Cardiac muscle cell (in vitro differentiated cells and primary cell): Measurements from ENCODE around the gene CPA1. TPM values are rescaled to one million over a fixed set of nuclear protein-coding genes. Genes with fewer than 3 reads are reported as not detected.
A peak's percentile ranks its signal among the peaks of the same experiment; 100 is the strongest.

ENCODE experiments used
- DNase-seq, 2 donors: peaks; one replicate each; pipeline versions ENCODE4 v3.0.0 to v3.0.0-alpha.2; 2010 to 2017; ENCODE audit warnings: low read depth in 1 of 2, low spot score in 1 of 2
- H3K27ac ChIP-seq: fragments of 200-600 bp; sonication (generic); 2 replicates; pipeline ENCODE4 v1.5.1; 2016
- H3K27me3 ChIP-seq: fragments of 200-600 bp; sonication (generic); 2 replicates; pipeline ENCODE4 v1.6.0; 2016; ENCODE audit warnings: control low read depth
- H3K36me3 ChIP-seq: fragments of 200-600 bp; sonication (generic); 2 replicates; pipeline ENCODE4 v1.5.1; 2016; ENCODE audit warnings: control low read depth
- H3K4me1 ChIP-seq: fragments of 200-600 bp; sonication (generic); 2 replicates; pipeline ENCODE4 v1.8.1; 2017; ENCODE audit warnings: low read depth, mild to moderate bottlenecking, mixed run types
- H3K4me3 ChIP-seq: fragments of 200-600 bp; sonication (generic); 2 replicates; pipeline ENCODE4 v1.5.1; 2016; ENCODE audit warnings: mild to moderate bottlenecking
- H3K9me3 ChIP-seq: fragments of 200-600 bp; sonication (generic); 2 replicates; pipeline ENCODE4 v1.5.1; 2017; ENCODE audit warnings: low read depth, mild to moderate bottlenecking, control low read depth
- polyA plus RNA-seq: library from polyadenylated mRNA; unstranded; fragments of >200 nt; fragmentation: Nextera tagmentation; extraction: Ambion mirVana; gene quantifications from 2 replicates; pipeline ENCODE4 v1.2.1, GENCODE V29; 2016
- total RNA-seq: library from RNA; depleted of rRNA; stranded (reverse); fragments of >200 nt; gene quantifications from 2 replicates; pipeline ENCODE4 v1.2.3, GENCODE V29; 2016
- TF ChIP-seq, protein P1 (sequence below): IDR thresholded peaks from 2 replicates; pipeline ENCODE4 v1.5.1; 2012; ENCODE audit warnings: low read depth, mild to moderate bottlenecking, low read length

The CPA1 gene
- 3.3 and 4.3 TPM in 2 replicates for total RNA-seq
- 3.5 and 6.2 TPM in 2 replicates for polyA plus RNA-seq

DNA sequence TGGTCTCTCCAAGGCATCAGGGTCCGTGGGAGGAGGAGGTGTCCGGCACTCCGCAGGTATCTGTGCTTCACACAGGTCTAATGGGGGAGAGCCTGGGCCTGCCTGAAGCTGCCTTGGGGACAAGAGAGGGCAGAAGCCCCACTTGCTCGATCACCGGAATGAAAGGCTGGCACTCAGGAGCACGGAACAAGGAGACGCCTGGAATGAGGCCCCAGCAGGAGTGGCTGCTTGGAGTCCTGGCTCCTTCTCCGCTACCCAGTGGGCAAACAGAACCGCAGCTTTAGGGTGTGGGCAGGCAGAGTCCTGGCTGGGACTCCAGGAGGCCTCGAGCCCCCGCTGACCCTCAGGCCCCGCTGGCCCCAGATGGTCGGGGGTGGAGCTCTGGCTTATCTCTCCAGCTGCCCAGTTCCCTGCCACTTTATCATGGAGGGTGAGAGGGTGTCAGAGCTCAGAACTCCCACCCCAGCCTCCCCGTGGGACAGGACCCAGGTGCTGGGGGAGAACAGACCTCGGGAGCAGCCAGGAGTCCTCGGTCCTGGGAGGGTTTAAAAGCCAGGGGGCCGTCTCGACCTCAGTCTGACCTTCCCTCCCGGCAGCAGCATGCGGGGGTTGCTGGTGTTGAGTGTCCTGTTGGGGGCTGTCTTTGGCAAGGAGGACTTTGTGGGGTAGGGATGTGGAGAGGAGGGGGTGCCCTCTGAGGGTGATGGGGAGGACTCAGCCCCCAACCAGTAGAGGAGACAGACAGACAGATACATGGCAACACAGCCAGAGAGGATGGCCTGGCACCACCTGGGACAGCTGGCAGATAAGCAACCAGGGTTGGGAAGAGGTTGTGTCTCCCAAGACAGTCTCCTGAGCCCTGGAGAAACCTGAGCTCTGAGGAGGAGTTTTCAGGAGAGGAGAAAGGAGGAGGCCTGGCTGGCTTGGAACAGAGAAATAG lies at the start of gene CPA1:
CPA1 (plus strand) TSS at position 574 of the 940 bp plus-strand sequence; CDS start at position 601, 27 bp downstream.
- H3K36me3 ChIP-seq, result no peaks in the 10 kb centered on the region
- no peak within 1 kb of the TSS for H3K4me3 ChIP-seq
- H3K9me3 ChIP-seq, result no peaks in the 10 kb centered on the region
- H3K27ac ChIP-seq, result peak within 1 kb of the TSS; percentile 90
- peak; percentile 47 to 53 for DNase-seq
- peaks cover 15% of the 10 kb centered on the region for H3K4me1 ChIP-seq
- TF ChIP-seq, protein P1, sequence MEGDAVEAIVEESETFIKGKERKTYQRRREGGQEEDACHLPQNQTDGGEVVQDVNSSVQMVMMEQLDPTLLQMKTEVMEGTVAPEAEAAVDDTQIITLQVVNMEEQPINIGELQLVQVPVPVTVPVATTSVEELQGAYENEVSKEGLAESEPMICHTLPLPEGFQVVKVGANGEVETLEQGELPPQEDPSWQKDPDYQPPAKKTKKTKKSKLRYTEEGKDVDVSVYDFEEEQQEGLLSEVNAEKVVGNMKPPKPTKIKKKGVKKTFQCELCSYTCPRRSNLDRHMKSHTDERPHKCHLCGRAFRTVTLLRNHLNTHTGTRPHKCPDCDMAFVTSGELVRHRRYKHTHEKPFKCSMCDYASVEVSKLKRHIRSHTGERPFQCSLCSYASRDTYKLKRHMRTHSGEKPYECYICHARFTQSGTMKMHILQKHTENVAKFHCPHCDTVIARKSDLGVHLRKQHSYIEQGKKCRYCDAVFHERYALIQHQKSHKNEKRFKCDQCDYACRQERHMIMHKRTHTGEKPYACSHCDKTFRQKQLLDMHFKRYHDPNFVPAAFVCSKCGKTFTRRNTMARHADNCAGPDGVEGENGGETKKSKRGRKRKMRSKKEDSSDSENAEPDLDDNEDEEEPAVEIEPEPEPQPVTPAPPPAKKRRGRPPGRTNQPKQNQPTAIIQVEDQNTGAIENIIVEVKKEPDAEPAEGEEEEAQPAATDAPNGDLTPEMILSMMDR, result no peak
- H3K27me3 ChIP-seq, result no peaks in the 10 kb centered on the region

DNA sequence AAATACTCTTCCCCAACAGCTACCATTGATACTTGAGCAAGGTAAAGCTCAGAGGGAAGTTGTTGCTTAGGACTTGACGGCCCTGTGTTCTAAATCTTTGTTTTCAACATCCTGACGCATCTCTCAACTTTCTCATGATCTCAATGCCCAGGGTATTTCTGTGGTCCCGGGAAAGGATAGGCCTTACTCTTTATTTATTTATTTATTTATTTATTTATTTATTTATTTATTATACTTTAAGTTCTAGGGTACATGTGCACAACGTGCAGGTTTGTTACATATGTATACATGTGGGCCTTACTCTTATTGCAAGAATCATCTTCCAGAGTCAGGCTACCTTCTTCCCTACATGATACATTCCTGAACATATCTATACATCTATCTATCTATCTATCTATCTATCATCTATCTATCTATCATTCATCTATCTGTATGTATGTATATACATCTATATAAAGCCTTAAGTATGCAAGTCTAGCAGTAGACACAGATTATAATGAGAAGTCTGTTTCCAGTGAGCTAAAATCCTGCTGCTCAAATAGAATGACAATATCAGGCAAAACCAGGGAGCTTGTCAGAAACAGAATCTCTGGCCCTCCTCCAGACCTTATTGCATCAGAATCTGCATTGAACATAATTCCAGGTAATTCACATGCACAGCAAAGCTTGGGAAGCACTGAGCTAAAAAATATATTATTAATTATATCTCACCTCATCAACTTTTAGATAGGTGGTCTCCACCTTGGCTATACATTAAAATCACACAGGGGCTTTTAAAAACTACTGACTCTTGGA lies 47.8 kb upstream of the CPA1 start:
- TF ChIP-seq, protein P1, result no peak
- DNase-seq, result no peak
- H3K4me1 ChIP-seq, result no peaks in the 10 kb centered on the region
- H3K36me3 ChIP-seq, result no peaks in the 10 kb centered on the region
- no peak overlapping the region for H3K27ac ChIP-seq
- H3K27me3 ChIP-seq, result no peaks in the 10 kb centered on the region
- H3K9me3 ChIP-seq, result no peaks in the 10 kb centered on the region
- no peak overlapping the region for H3K4me3 ChIP-seq

DNA sequence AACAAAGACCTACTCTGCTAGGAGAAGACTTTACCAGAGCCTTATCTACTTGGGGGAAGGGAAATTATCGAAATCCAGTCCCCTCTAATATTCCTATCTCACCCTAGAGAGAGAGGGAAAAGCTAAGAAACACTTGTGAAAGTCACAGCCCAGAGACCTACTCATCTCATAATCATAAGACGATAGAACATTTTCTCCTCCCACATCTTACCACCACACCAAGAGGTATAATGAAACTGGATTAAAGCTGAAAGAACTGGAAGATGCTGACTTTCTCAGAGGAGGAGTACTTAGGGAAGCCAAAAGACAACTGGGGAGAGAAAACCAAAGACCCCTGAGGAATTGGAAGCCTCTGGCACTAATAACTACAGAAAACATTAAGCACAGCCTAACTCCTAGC lies 46.5 kb upstream of the CPA1 start:
- DNase-seq, result no peak
- Histone ChIP-seq H3K27me3 (no peaks in the 10 kb centered on the region), H3K4me1 (no peaks in the 10 kb centered on the region), H3K27ac (no peak overlapping the region), H3K36me3 (no peaks in the 10 kb centered on the region), H3K4me3 (no peak overlapping the region), H3K9me3 (no peaks in the 10 kb centered on the region)
- TF ChIP-seq, protein P1, result no peak

DNA sequence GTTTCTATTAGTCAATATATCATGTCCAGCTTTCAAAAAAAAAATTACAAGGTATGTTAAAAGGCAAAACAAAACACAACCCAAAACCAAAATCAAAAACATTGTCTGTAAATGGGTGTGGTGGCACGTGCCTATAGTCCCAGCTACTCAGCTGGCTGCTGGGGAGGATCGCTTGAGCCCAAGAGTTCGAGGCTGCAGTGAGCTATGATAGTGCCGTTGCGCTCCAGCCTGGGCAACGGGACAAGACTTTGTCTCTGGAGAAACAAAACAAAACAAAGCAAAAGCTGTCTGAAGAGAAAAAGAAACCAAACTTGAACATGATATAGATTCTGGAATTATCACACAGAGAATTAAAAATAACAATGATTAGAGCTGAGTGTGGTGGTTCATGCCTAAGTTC lies 46.0 kb upstream of the CPA1 start:
- Histone ChIP-seq H3K36me3 (no peaks in the 10 kb centered on the region), H3K4me1 (no peaks in the 10 kb centered on the region), H3K27me3 (no peaks in the 10 kb centered on the region), H3K27ac (no peak overlapping the region), H3K9me3 (no peaks in the 10 kb centered on the region), H3K4me3 (no peak overlapping the region)
- peak in 1 of 2 donors; percentile 55 for DNase-seq
- TF ChIP-seq, protein P1, result no peak

DNA sequence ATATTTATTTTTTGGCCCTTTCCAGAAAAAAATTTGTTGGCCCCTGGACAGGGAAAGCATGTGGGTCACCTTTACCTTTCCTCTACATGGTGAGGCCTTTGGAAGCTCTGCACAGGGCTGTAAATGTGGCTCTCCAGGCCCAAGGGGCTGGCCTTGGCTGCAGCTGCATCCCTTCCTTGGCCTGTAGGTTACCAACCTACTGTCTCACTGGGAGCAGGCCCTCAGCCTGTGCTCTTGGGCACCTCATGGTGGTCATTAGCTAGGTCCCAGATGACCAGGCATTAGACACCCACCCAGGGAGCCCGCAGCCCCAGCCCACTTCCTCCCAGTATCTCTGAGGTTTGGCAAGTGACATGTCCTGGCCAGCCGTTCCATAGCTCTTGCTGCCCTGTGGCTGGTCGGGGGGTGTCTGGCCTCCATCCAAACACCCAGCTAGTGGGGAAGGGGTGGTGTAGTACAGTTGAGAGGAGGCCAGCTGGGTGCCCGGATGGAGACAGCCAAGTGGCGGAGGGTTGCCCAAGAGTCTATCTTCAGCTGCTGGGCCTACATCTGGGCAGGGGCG lies 42.8 kb upstream of the CPA1 start:
- no peak overlapping the region for H3K4me3 ChIP-seq
- no peaks in the 10 kb centered on the region for H3K4me1 ChIP-seq
- DNase-seq, result no peak
- TF ChIP-seq, protein P1, result no peak
- H3K27me3 ChIP-seq, result no peaks in the 10 kb centered on the region
- H3K9me3 ChIP-seq, result no peaks in the 10 kb centered on the region
- H3K36me3 ChIP-seq, result no peaks in the 10 kb centered on the region
- no peak overlapping the region for H3K27ac ChIP-seq
